ENCODE results near the gene MRPS14. TPM values are rescaled to one million over a fixed set of nuclear protein-coding genes. Genes with fewer than 3 reads are reported as not detected.

MRPS14 gene
- total and polyA plus RNA-seq, 9 of the 15 experiments (the other 6 are each of a cell fraction or from before 2014, with no cell fraction given), result 38.1 to 231 (median 54.9) TPM

GRCh38 chr1:174999216-174999935 lies 23.8 kb downstream of the MRPS14 start (continued):
- TF ChIP-seq ZBTB7A (IDR thresholded peaks at IDR 0.05; ENCODE audit: borderline replicate concordance, control insufficient read depth, low read depth, low read length), result no peak
- TF ChIP-seq MYNN (IDR thresholded peaks at IDR 0.05), result no peak
- TF ChIP-seq MYNN (CRISPR knock-in tag; IDR thresholded peaks at IDR 0.05), result no peak
- TF ChIP-seq TARDBP (IDR thresholded peaks at IDR 0.05), result peak; percentile 39; the same call in 1 of the 2 replicates
- 0 out of 2 replicates have a peak, but pooled peaks have one; percentile 6 for TF ChIP-seq ZNF140 (CRISPR knock-in tag; IDR thresholded peaks at IDR 0.05)
- TF ChIP-seq ARID2 (IDR thresholded peaks at IDR 0.05), result no peak
- no peak for TF ChIP-seq ZNF561 (CRISPR knock-in tag; conservative IDR thresholded peaks at IDR 0.05)
- TF ChIP-seq FOXJ3 (CRISPR knock-in tag; IDR thresholded peaks at IDR 0.05), result no peak
- 0 out of 2 replicates have a peak, but pooled peaks have one; percentile 24 for TF ChIP-seq DNMT1 (IDR thresholded peaks at IDR 0.05)
- TF ChIP-seq BRD4 (IDR thresholded peaks at IDR 0.05), result 0 out of 2 replicates have a peak, but pooled peaks have one; percentile 23
- TF ChIP-seq TFAP4 (CRISPR knock-in tag; IDR thresholded peaks at IDR 0.05; ENCODE audit: borderline replicate concordance), result peak; percentile 90
- TF ChIP-seq GABPA (tag; conservative IDR thresholded peaks at IDR 0.05; ENCODE audit: low read depth), result peak; percentile 99
- peak; percentile 77; the same call in 1 of the 2 replicates for TF ChIP-seq CREB3 (tag; conservative IDR thresholded peaks at IDR 0.05; ENCODE audit: low read depth)
- TF ChIP-seq CXXC5 (CRISPR knock-in tag; IDR thresholded peaks at IDR 0.05), result peak; percentile 79
- peak; percentile 91; the same call in 1 of the 2 replicates for TF ChIP-seq ZNF175 (CRISPR knock-in tag; IDR thresholded peaks at IDR 0.05; ENCODE audit: low read depth)
- peak; percentile 18 for TF ChIP-seq MXD1 (CRISPR knock-in tag; IDR thresholded peaks at IDR 0.05; ENCODE audit: borderline replicate concordance, poor library complexity, severe bottlenecking)
- TF ChIP-seq CCNT2 (IDR thresholded peaks at IDR 0.05; ENCODE audit: borderline replicate concordance, extremely low read depth, insufficient read length, low read depth, low read length), result peak; percentile 17
- TF ChIP-seq GMEB1 (CRISPR knock-in tag; IDR thresholded peaks at IDR 0.05), result peak; percentile 98
- TF ChIP-seq CEBPZ (IDR thresholded peaks at IDR 0.05; ENCODE audit: borderline replicate concordance, low read depth, low read length), result no peak

Measured in K562 (cell line).